MM.1S (cell line): ENCODE data around the gene BYSL.

Experiments
- CTCF ChIP-seq: fragments of 300-600 bp; sonication (generic); IDR thresholded peaks from 2 replicates; pipeline ENCODE4 v1.5.1; 2016; ENCODE audit warnings: antibody characterized with exemption, low read length, mixed read lengths
- EZH2 ChIP-seq: fragments of 300-600 bp; sonication (generic); optimal IDR thresholded peaks from 2 replicates; pipeline ENCODE3; 2017; ENCODE audit warnings: low read depth, mild to moderate bottlenecking, antibody characterized with exemption, low read length, mixed read lengths
- EZH2phosphoT487 ChIP-seq: fragments of 300-600 bp; sonication (generic); IDR thresholded peaks from 2 replicates; pipeline ENCODE4 v1.6.1; 2018; ENCODE audit warnings: antibody characterized with exemption, low read length

- TF ChIP-seq CTCF (no peak), EZH2 (no peak), EZH2phosphoT487 (no peak)
These were observed 16.2 kb downstream of the BYSL start for GRCh38 chr6:41937472-41937860.
